ENCODE results near the gene TWIST2. TPM values are rescaled to one million over a fixed set of nuclear protein-coding genes. Genes with fewer than 3 reads are reported as not detected.

TWIST2 gene
- total and polyA plus RNA-seq, 9 donors = 14.2 to 104 (median 32.7) TPM

DNA sequence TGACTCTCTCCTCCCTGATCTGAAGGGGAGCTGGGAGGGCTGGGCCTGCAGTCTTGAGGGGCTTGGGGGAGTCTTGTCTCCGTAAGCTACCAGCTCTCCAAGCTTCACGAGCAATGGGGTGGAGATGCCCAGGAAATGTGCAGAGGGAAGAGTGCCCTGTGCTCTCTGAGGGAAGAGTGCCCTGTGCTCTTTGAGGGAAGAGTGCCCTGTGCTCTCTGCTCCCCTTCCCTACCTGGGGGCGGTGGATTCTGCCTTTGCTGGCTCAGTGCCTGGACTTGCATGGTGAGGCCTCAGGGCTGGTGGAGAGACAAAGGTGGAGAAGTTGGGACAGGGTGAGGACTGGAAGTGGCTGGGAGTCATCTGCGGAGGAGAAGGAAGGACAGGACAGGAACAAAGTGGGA lies 72.7 kb downstream of the TWIST2 start:
- no peak for TF ChIP-seq CTCF (IDR thresholded peaks at IDR 0.05)
- TF ChIP-seq EP300 (IDR thresholded peaks at IDR 0.05) = no peak
- TF ChIP-seq POLR2A (IDR thresholded peaks at IDR 0.05) = no peak
- Histone ChIP-seq H3K27ac (no peak overlapping the region), H3K27me3 (no peaks in the 10 kb centered on the region), H3K4me3 (no peak overlapping the region), H3K36me3 (no peaks in the 10 kb centered on the region), H3K9me3 (no peaks in the 10 kb centered on the region), H3K4me1 (ENCODE audit: insufficient read depth) (peaks cover 4% of the 10 kb centered on the region)
- 81 to 93% (median 90%) methylated on average over 4 of the region's 4 CpGs for WGBS, 3 donors
- DNase-seq = peak in 4 of 5 donors; percentile 15 to 32 (median 22)
- intact Hi-C loops (cut with DNase I) = no loop called here

DNA sequence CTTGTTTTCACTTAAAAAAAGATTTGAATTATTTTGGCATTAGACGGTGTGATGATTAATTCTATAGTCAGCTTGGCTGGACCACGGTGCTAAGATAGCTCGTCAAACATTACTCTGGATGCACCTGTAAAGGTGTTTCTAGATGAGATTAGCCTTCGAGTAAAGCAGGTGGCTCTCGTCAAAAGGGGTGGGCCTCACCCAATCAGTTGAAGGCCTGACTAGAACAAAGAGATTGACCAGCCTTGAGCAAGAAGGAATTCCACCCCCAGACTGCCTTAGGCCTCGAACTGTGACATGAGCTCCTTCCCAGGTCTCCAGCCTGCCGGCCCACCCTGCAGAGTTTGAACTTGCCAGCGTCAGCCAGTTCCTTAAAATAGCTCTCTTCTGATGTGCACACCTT lies 73.4 kb downstream of the TWIST2 start:
- H3K27me3 ChIP-seq = no peaks in the 10 kb centered on the region
- no peak overlapping the region for H3K4me3 ChIP-seq
- DNase-seq = peak in 4 of 5 donors; percentile 9 to 25 (median 12)
- H3K36me3 ChIP-seq = no peaks in the 10 kb centered on the region
- TF ChIP-seq CTCF (IDR thresholded peaks at IDR 0.05) (no peak), POLR2A (IDR thresholded peaks at IDR 0.05) (no peak), EP300 (IDR thresholded peaks at IDR 0.05) (no peak)
- peaks cover 4% of the 10 kb centered on the region for H3K4me1 ChIP-seq (ENCODE audit: insufficient read depth)
- no peak overlapping the region for H3K27ac ChIP-seq
- intact Hi-C loops (cut with DNase I) = no loop called here
- H3K9me3 ChIP-seq = no peaks in the 10 kb centered on the region
- 76 to 85% (median 83%) methylated on average over 8 of the region's 8 CpGs for WGBS, 3 donors

DNA sequence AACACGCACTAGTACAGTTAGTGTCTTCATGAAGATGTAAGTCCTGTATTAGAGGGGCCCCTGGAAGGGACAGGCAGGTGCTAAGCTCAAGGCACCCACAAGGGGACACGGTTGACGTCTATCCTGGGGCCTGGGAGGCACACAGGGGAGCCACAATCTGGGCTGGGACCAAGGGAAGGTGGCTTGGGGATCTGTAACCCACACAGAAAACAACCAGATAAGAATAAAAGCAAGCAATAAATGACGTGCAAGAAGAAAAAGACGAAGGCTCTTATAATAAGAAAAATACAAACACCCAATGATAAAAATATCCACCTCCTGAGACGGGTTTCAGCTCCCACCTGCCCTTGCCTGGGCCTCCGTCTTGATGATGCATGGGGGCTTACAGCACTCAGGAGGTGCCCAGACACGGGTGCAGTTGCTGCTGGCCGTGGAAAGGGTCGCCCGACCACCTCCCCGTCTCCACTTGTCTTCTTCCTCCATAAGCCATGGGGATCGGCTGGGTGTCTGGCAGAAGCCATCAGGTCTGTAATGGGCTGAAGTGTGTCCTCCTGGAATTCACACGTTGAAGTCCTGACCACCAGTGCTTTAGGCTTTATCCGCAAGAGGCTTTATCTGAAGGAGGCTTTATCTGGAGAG lies 73.9 kb downstream of the TWIST2 start:
- no peaks in the 10 kb centered on the region for H3K36me3 ChIP-seq
- no peak overlapping the region for H3K4me3 ChIP-seq
- WGBS, 3 donors = 85 to 90% (median 89%) methylated on average over 15 of the region's 15 CpGs

GRCh38 chr2:238922435-238922834 lies 74.5 kb downstream of the TWIST2 start:
- no peak for TF ChIP-seq POLR2A (IDR thresholded peaks at IDR 0.05)
- intact Hi-C loops (cut with DNase I) = no loop called here
- no peaks in the 10 kb centered on the region for H3K36me3 ChIP-seq
- DNase-seq = peak in 3 of 5 donors; percentile 15 to 27 (median 16)
- H3K27me3 ChIP-seq = no peaks in the 10 kb centered on the region
- H3K9me3 ChIP-seq = no peaks in the 10 kb centered on the region
- no peak overlapping the region for H3K27ac ChIP-seq
- peaks cover 4% of the 10 kb centered on the region for H3K4me1 ChIP-seq (ENCODE audit: insufficient read depth)
- 88 to 92% (median 90%) methylated on average over 9 of the region's 9 CpGs for WGBS, 3 donors
- no peak overlapping the region for H3K4me3 ChIP-seq

More for the DNA sequence above, 73.9 kb downstream of the TWIST2 start:
- intact Hi-C loops (cut with DNase I) = no loop called here
- Histone ChIP-seq H3K4me1 (ENCODE audit: insufficient read depth) (peaks cover 4% of the 10 kb centered on the region), H3K9me3 (no peaks in the 10 kb centered on the region), H3K27ac (no peak overlapping the region), H3K27me3 (no peaks in the 10 kb centered on the region)
- DNase-seq = peak in 4 of 5 donors; percentile 11 to 33 (median 17)
- no peak for TF ChIP-seq CTCF (IDR thresholded peaks at IDR 0.05)
- no peak for TF ChIP-seq EP300 (IDR thresholded peaks at IDR 0.05)
- TF ChIP-seq POLR2A (IDR thresholded peaks at IDR 0.05) = no peak

- no peaks in the 10 kb centered on the region for H3K36me3 ChIP-seq
- DNase-seq = peak in 3 of 5 donors; percentile 8 to 22 (median 11)
- H3K9me3 ChIP-seq = no peaks in the 10 kb centered on the region
- 90 to 94% (median 93%) methylated on average over 14 of the region's 14 CpGs for WGBS, 3 donors
- peaks cover 10% of the 10 kb centered on the region for H3K4me1 ChIP-seq (ENCODE audit: insufficient read depth)
- intact Hi-C loops (cut with DNase I) = no loop called here
- TF ChIP-seq POLR2A (IDR thresholded peaks at IDR 0.05) (no peak), CTCF (IDR thresholded peaks at IDR 0.05) (no peak), EP300 (IDR thresholded peaks at IDR 0.05) (no peak)
- no peak overlapping the region for H3K4me3 ChIP-seq
- H3K27ac ChIP-seq = no peak overlapping the region
- H3K27me3 ChIP-seq = no peaks in the 10 kb centered on the region
Measured at GRCh38 chr2:238924032-238924431, 76.1 kb downstream of the TWIST2 start.
